ENCODE measurements around the gene SYT9. TPM values are rescaled to one million over a fixed set of nuclear protein-coding genes. Genes with fewer than 3 reads are reported as not detected.

Gene SYT9
- total RNA-seq, 2 donors from 2014 or later: 0.81 to 2.2 TPM

DNA sequence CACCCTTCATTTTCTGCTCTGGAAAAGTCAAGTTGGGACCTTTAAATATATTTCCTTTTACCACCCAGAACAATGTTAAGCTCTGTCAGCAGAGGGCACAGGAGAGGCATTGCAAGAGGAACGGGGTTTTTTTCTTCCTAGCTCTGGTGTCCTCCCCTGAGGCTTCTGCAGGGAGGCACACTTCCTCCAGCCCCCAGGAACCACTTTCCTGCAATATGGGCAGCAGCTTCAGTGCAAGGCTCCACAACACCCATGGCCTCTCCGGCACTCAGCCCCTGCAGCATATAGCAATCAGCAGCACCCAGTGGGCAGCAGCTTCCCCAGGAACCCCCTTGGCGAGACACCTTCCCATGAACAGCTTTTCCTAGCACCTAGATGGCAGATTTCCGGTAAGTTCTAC, 101.4 kb downstream of the SYT9 start:
- H3K4me1 Mint-ChIP-seq: peaks cover 9% of the 10 kb centered on the region

DNA sequence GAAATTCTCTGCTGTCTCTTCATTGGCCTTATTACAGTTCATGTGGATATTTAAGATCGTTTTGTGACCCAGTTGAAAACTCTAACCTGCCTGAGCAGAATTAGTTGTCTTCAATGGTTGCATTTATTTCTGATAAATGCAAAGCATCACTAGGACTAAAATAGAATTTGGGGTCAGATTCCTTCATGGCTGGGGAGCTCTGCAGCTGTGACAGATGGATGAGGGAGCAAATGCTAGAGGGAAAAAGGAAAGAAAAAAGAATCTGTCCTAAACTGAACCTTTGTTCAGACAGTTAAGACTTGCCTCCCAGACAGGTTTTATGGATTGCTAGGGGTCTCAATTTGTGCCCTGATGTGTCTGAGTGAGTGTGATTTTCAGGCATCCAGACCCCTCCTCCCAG, 113.0 kb downstream of the SYT9 start:
- no peaks in the 10 kb centered on the region for H3K27me3 ChIP-seq (ENCODE audit: control insufficient read depth, insufficient read depth, low read length, poor library complexity, severe bottlenecking)
- Mint-ChIP-seq H3K9me3 (peaks cover 3% of the 10 kb centered on the region), H3K27me3 (ENCODE audit: insufficient read depth) (no peaks in the 10 kb centered on the region), H3K27ac (no peak overlapping the region), H3K36me3 (ENCODE audit: low read depth) (no peaks in the 10 kb centered on the region), H3K4me3 (no peak overlapping the region), H3K4me1 (no peaks in the 10 kb centered on the region)
- no peaks in the 10 kb centered on the region for H3K9me3 ChIP-seq (ENCODE audit: control insufficient read depth, low read length)
- DNase-seq: no peak
- H3K4me1 ChIP-seq (ENCODE audit: control insufficient read depth, insufficient read depth, low read length): no peaks in the 10 kb centered on the region
- H3K9ac ChIP-seq (ENCODE audit: extremely low read depth, low read length, poor library complexity, severe bottlenecking): no peak overlapping the region
- no peak overlapping the region for H3K27ac ChIP-seq (ENCODE audit: low read depth, low read length)
- WGBS, 2 experiments (ENCODE audit: insufficient coverage in 1 of 2, insufficient read length in 1 of 2): 90 to 100% methylated on average over 1 of the region's 1 CpG
- no peaks in the 10 kb centered on the region for H3K36me3 ChIP-seq (ENCODE audit: control insufficient read depth, insufficient read depth, low read length)
- no peak overlapping the region for H3K4me3 ChIP-seq (ENCODE audit: low read length)
- TF ChIP-seq, protein P1, sequence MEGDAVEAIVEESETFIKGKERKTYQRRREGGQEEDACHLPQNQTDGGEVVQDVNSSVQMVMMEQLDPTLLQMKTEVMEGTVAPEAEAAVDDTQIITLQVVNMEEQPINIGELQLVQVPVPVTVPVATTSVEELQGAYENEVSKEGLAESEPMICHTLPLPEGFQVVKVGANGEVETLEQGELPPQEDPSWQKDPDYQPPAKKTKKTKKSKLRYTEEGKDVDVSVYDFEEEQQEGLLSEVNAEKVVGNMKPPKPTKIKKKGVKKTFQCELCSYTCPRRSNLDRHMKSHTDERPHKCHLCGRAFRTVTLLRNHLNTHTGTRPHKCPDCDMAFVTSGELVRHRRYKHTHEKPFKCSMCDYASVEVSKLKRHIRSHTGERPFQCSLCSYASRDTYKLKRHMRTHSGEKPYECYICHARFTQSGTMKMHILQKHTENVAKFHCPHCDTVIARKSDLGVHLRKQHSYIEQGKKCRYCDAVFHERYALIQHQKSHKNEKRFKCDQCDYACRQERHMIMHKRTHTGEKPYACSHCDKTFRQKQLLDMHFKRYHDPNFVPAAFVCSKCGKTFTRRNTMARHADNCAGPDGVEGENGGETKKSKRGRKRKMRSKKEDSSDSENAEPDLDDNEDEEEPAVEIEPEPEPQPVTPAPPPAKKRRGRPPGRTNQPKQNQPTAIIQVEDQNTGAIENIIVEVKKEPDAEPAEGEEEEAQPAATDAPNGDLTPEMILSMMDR (conservative IDR thresholded peaks at IDR 0.05): no peak

More for the DNA sequence above, 101.4 kb downstream of the SYT9 start:
- Histone ChIP-seq H3K27ac (ENCODE audit: low read depth, low read length) (no peak overlapping the region), H3K4me3 (ENCODE audit: low read length) (no peak overlapping the region), H3K36me3 (ENCODE audit: control insufficient read depth, insufficient read depth, low read length) (no peaks in the 10 kb centered on the region), H3K4me1 (ENCODE audit: control insufficient read depth, insufficient read depth, low read length) (peaks cover 7% of the 10 kb centered on the region), H3K27me3 (ENCODE audit: control insufficient read depth, insufficient read depth, low read length, poor library complexity, severe bottlenecking) (no peaks in the 10 kb centered on the region), H3K9ac (ENCODE audit: extremely low read depth, low read length, poor library complexity, severe bottlenecking) (no peak overlapping the region), H3K9me3 (ENCODE audit: control insufficient read depth, low read length) (no peaks in the 10 kb centered on the region)
- WGBS, 2 experiments (ENCODE audit: insufficient coverage in 1 of 2, insufficient read length in 1 of 2): 54 to 100% methylated on average over 2 to 4 of the region's 4 CpGs
- Mint-ChIP-seq H3K4me3 (no peak overlapping the region), H3K9me3 (no peaks in the 10 kb centered on the region), H3K27ac (no peak overlapping the region), H3K36me3 (ENCODE audit: low read depth) (no peaks in the 10 kb centered on the region), H3K27me3 (ENCODE audit: insufficient read depth) (no peaks in the 10 kb centered on the region)
- peak; percentile 79 for DNase-seq
- TF ChIP-seq, protein P1 (conservative IDR thresholded peaks at IDR 0.05): peak; percentile 84

DNA sequence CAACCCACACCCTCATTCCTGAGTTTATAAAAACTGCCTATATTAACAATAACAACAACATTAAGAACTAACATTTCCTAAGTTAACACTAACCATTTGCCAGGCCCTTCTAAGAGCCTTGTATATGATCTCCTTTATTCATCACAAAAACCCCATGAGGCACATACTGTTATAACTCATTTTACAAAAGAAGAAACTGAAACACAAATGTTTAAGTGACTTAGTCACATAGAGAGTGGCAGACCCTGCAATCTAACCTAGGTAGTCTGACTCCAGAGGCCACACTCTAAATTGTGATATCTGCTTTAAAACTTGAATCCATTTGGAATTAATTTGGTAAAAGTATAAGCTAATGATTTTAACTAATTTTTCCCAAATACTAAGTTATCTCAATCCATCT, 116.1 kb downstream of the SYT9 start:
- Mint-ChIP-seq H3K27me3 (ENCODE audit: insufficient read depth) (no peaks in the 10 kb centered on the region), H3K4me1 (no peaks in the 10 kb centered on the region), H3K36me3 (ENCODE audit: low read depth) (no peaks in the 10 kb centered on the region), H3K4me3 (no peak overlapping the region), H3K27ac (no peak overlapping the region), H3K9me3 (peaks cover 3% of the 10 kb centered on the region)
- DNase-seq: no peak
- H3K9ac ChIP-seq (ENCODE audit: extremely low read depth, low read length, poor library complexity, severe bottlenecking): no peak overlapping the region
- TF ChIP-seq, protein P1 (conservative IDR thresholded peaks at IDR 0.05): no peak
- no peak overlapping the region for H3K4me3 ChIP-seq (ENCODE audit: low read length)
- H3K36me3 ChIP-seq (ENCODE audit: control insufficient read depth, insufficient read depth, low read length): no peaks in the 10 kb centered on the region
- no peaks in the 10 kb centered on the region for H3K27me3 ChIP-seq (ENCODE audit: control insufficient read depth, insufficient read depth, low read length, poor library complexity, severe bottlenecking)
- no peak overlapping the region for H3K27ac ChIP-seq (ENCODE audit: low read depth, low read length)
- no peaks in the 10 kb centered on the region for H3K4me1 ChIP-seq (ENCODE audit: control insufficient read depth, insufficient read depth, low read length)
- peaks cover 10% of the 10 kb centered on the region for H3K9me3 ChIP-seq (ENCODE audit: control insufficient read depth, low read length)
